Measurements from ENCODE around the gene LHFPL2.

Gene LHFPL2

DNA sequence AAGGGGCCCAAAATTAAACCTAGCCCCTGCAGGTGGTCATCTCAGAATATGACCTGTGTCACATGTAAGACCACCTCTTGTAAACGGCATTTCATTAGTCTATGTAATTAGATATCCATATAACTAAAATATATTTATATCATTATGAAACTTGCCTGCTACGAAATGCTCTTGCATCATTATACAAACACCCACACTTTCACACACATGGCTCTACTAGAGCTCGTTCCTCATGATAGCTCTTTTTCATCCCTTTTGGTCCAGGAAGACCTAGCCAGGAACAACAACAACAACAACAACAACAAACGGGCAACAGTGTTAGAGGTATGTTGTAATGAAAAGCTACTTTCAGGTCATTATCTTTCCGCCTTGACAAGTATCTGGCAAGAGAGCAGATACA, 58.6 kb downstream of the LHFPL2 start:
- no peak overlapping the region for H3K4me3 ChIP-seq (ENCODE audit: low read depth, low read length)
- no peak for DNase-seq (ENCODE audit: low read depth)
- TF ChIP-seq, protein P1, sequence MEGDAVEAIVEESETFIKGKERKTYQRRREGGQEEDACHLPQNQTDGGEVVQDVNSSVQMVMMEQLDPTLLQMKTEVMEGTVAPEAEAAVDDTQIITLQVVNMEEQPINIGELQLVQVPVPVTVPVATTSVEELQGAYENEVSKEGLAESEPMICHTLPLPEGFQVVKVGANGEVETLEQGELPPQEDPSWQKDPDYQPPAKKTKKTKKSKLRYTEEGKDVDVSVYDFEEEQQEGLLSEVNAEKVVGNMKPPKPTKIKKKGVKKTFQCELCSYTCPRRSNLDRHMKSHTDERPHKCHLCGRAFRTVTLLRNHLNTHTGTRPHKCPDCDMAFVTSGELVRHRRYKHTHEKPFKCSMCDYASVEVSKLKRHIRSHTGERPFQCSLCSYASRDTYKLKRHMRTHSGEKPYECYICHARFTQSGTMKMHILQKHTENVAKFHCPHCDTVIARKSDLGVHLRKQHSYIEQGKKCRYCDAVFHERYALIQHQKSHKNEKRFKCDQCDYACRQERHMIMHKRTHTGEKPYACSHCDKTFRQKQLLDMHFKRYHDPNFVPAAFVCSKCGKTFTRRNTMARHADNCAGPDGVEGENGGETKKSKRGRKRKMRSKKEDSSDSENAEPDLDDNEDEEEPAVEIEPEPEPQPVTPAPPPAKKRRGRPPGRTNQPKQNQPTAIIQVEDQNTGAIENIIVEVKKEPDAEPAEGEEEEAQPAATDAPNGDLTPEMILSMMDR (IDR thresholded peaks at IDR 0.05; ENCODE audit: low read depth, low read length, missing control alignments), result no peak

DNA sequence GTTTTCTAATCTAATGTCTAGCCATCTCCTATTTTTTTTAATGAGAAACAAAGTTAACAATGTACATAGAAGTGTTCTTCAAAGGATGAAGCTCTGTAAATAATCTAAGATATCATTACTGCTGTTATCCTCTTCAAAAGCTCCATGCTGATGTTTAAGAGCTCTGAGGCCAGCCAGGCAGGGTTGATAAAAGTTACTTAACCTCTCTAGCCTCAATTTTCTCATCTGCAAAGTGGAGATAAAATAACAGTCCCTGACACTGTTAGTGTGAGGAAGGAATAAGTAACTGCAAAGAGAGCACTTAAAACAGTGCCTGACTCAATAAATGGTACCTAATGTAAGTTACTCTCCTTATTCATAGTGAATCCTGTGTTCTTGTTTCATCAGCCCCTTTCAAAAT, 60.1 kb downstream of the LHFPL2 start:
- no peak overlapping the region for H3K4me3 ChIP-seq (ENCODE audit: low read depth, low read length)
- no peak for DNase-seq (ENCODE audit: low read depth)
- TF ChIP-seq, protein P1 (IDR thresholded peaks at IDR 0.05; ENCODE audit: low read depth, low read length, missing control alignments), result no peak

DNA sequence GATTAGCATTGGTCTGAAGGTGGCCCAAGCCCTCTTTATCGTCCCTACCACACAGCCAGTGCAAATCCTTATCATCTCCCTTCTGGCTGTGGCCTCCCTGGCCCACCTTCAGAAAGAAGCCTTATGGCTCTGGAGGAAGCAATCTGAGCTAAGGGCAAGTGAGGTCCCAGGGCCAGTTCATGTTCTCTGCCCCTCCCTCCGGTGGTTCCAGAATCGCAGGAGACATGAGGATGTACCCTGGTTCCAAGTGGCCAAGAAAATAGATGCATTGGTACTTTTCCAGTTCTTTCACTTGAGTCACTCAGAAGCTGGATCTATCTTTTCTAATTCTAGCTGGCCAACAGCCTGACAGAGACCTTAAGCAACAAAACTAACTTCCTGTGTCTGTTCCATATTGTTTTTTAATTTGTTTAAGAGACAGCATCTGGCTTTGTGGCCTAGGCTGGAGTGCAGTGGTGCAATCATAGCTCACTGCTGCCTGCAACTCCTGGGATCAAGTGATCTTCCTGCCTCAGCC, 60.7 kb downstream of the LHFPL2 start:
- no peak for DNase-seq (ENCODE audit: low read depth)
- TF ChIP-seq, protein P1 (IDR thresholded peaks at IDR 0.05; ENCODE audit: low read depth, low read length, missing control alignments), result no peak
- no peak overlapping the region for H3K4me3 ChIP-seq (ENCODE audit: low read depth, low read length)

DNA sequence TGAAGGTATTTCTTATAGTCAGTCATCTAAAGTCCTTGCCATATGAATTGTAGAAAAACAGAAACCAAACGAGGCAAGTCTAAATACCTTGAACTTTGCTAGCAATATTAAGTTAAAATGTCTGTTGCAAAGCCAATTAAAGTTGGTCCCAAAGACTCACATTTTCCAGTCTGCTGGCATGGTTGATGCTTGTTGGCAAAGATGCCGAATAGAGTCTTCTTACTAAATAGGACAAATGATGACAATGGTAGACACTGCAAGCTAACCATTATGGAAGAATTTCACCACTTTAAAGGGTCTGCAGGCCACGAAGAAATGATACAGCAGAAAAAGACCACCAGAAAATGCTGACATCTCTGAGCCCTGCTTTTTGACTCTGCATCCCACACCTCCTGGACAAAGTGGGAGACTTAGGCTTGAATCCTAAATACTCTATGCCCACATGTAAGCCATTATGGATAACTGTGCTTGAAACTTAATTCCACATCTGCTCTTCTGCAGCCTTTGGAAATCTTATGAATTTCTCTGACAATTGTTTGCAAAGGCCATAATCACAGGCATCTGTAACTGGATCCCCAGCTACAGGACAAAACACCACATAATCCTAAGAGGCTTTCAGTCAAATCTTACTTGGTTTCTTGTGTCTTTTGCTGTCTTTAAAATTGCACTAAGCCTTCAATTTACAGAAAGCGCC, 61.3 kb downstream of the LHFPL2 start:
- no peak overlapping the region for H3K4me3 ChIP-seq (ENCODE audit: low read depth, low read length)
- no peak for DNase-seq (ENCODE audit: low read depth)
- TF ChIP-seq, protein P1 (IDR thresholded peaks at IDR 0.05; ENCODE audit: low read depth, low read length, missing control alignments), result no peak

DNA sequence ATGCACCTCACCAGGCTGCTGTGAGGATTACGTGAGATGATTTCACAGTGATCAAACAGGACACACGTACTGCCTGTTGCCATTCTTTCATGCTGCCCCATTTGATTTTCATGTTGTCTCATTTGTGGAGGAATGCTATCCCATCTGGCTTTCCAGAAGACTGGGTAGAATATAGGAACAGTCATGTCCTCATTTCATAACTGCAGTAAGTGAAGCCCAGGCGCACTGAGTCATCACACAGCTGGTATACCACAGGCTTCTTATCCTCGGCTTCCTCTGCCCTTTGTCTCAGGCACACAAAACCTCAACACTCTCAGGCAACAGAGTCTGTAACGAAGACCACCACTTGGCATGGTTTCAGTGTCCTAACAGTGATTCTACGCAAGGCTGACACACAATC, 62.3 kb downstream of the LHFPL2 start:
- DNase-seq (ENCODE audit: low read depth), result no peak
- H3K4me3 ChIP-seq (ENCODE audit: low read depth, low read length), result no peak overlapping the region
- TF ChIP-seq, protein P1 (IDR thresholded peaks at IDR 0.05; ENCODE audit: low read depth, low read length, missing control alignments), result no peak

DNA sequence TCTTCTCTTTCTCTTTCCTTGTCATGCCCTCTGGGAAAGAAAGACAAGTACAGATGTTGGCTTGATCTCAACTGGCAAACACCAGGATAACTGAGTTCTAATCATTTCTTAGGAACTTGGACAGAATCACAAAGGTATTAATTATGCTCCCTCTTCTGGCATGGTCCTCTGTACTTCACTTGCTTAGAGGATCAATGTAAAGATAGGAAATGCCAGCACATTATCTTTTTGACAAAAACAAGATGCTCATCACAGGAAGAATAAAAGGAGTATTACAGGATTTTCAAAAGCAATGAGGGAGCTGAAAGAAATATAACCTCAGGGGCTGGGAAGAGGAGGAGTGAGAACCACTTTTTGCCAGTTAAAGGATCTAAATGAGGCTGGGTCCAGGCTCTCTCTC, 70.6 kb downstream of the LHFPL2 start:
- no peak for DNase-seq (ENCODE audit: low read depth)
- no peak overlapping the region for H3K4me3 ChIP-seq (ENCODE audit: low read depth, low read length)
- TF ChIP-seq, protein P1 (IDR thresholded peaks at IDR 0.05; ENCODE audit: low read depth, low read length, missing control alignments), result no peak

Measured in GM12864 (cell line).